ENCODE data around the gene ZNF416. TPM values are rescaled to one million over a fixed set of nuclear protein-coding genes. Genes with fewer than 3 reads are reported as not detected.

The ZNF416 gene
- total RNA-seq, 1 experiment from 2014 or later = 7.3 TPM

GRCh38 chr19:57559008-57559403 is 19.7 kb downstream of the ZNF416 start:
- no peak for DNase-seq (ENCODE audit: low spot score)

- no peak for DNase-seq (ENCODE audit: low spot score)
Observed at GRCh38 chr19:57558525-57558924, 20.2 kb downstream of the ZNF416 start.

- DNase-seq (ENCODE audit: low spot score) = no peak
Observed at GRCh38 chr19:57557659-57558058, 21.1 kb downstream of the ZNF416 start.

GRCh38 chr19:57552432-57552831 is 26.3 kb downstream of the ZNF416 start:
- no peak for DNase-seq (ENCODE audit: low spot score)

GRCh38 chr19:57546513-57546912 is 32.2 kb downstream of the ZNF416 start:
- no peak for DNase-seq (ENCODE audit: low spot score)

- no peak for DNase-seq (ENCODE audit: low spot score)
Observed at GRCh38 chr19:57537953-57538547, 40.7 kb downstream of the ZNF416 start.

GRCh38 chr19:57527136-57527881 is 51.4 kb downstream of the ZNF416 start, which contains the start of gene ZNF549:
TSS of gene ZNF549 (plus strand) at chr19:57527356. CDS start at chr19:57527574, 218 bp downstream.
- peak; percentile 96 for DNase-seq (ENCODE audit: low spot score)

Other genes with a start within 250 kb of the ZNF416 start
- gene ZNF304, start 227.6 kb downstream of the ZNF416 start, total RNA-seq (2014; rRNA removed; shearing (Covaris generic)) = 9.4 and 11.4 TPM in 2 replicates
- gene TRAPPC2B, start 215.4 kb downstream of the ZNF416 start, total RNA-seq (2014; rRNA removed; shearing (Covaris generic)) = 38.7 and 39.0 TPM in 2 replicates
- 1.8 and 3.6 TPM in 2 replicates for gene ZNF547, start 215.4 kb downstream of the ZNF416 start, total RNA-seq (2014; rRNA removed; shearing (Covaris generic))
- gene ZNF548, start 189.1 kb downstream of the ZNF416 start, total RNA-seq (2014; rRNA removed; shearing (Covaris generic)) = 15.0 and 20.7 TPM in 2 replicates
- gene ZNF17, start 167.8 kb downstream of the ZNF416 start, total RNA-seq (2014; rRNA removed; shearing (Covaris generic)) = 3.1 and 4.5 TPM in 2 replicates
- gene ZNF749, start 143.6 kb downstream of the ZNF416 start, total RNA-seq (2014; rRNA removed; shearing (Covaris generic)) = 9.8 and 17.1 TPM in 2 replicates
- gene VN1R1, start 121.8 kb downstream of the ZNF416 start, total RNA-seq (2014; rRNA removed; shearing (Covaris generic)) = 0.10 and 0.17 TPM in 2 replicates
- gene ZNF772, start 101.3 kb downstream of the ZNF416 start, total RNA-seq (2014; rRNA removed; shearing (Covaris generic)) = 17.8 and 24.0 TPM in 2 replicates
- gene ZNF419, start 91.2 kb downstream of the ZNF416 start, total RNA-seq (2014; rRNA removed; shearing (Covaris generic)) = 12.4 and 18.0 TPM in 2 replicates
- gene ZNF773, start 79.0 kb downstream of the ZNF416 start, total RNA-seq (2014; rRNA removed; shearing (Covaris generic)) = 15.2 and 22.6 TPM in 2 replicates
- 3.0 and 5.5 TPM in 2 replicates for gene ZNF549, start 51.6 kb downstream of the ZNF416 start, total RNA-seq (2014; rRNA removed; shearing (Covaris generic))
- 4.7 and 5.0 TPM in 2 replicates for gene ZNF550, start 19.0 kb downstream of the ZNF416 start, total RNA-seq (2014; rRNA removed; shearing (Covaris generic))
- 6.9 and 7.8 TPM in 2 replicates for gene ZIK1, start 5.2 kb upstream of the ZNF416 start, total RNA-seq (2014; rRNA removed; shearing (Covaris generic))
- 9.1 and 11.9 TPM in 2 replicates for gene ZNF530, start 21.0 kb upstream of the ZNF416 start, total RNA-seq (2014; rRNA removed; shearing (Covaris generic))
- 16.8 and 26.1 TPM in 2 replicates for gene ZNF134, start 35.3 kb upstream of the ZNF416 start, total RNA-seq (2014; rRNA removed; shearing (Covaris generic))
- 9.7 and 10.7 TPM in 2 replicates for gene ZNF211, start 54.3 kb upstream of the ZNF416 start, total RNA-seq (2014; rRNA removed; shearing (Covaris generic))
- gene ZSCAN4, start 90.0 kb upstream of the ZNF416 start, total RNA-seq (2014; rRNA removed; shearing (Covaris generic)) = not detected in 2 replicates
- gene ZNF551, start 103.1 kb upstream of the ZNF416 start, total RNA-seq (2014; rRNA removed; shearing (Covaris generic)) = 15.2 and 17.6 TPM in 2 replicates
- gene ZNF154, start 130.3 kb upstream of the ZNF416 start, total RNA-seq (2014; rRNA removed; shearing (Covaris generic)) = not detected in 2 replicates
- gene ZNF671, start 148.7 kb upstream of the ZNF416 start, total RNA-seq (2014; rRNA removed; shearing (Covaris generic)) = 0.41 and 0.74 TPM in 2 replicates
- 10.7 and 23.8 TPM in 2 replicates for gene ZNF776, start 167.9 kb upstream of the ZNF416 start, total RNA-seq (2014; rRNA removed; shearing (Covaris generic))
- 12.7 and 19.3 TPM in 2 replicates for gene ZNF586, start 190.8 kb upstream of the ZNF416 start, total RNA-seq (2014; rRNA removed; shearing (Covaris generic))
- gene ZNF552, start 236.0 kb upstream of the ZNF416 start, total RNA-seq (2014; rRNA removed; shearing (Covaris generic)) = 3.9 and 4.3 TPM in 2 replicates

All from H4 (cell line).